ENCODE data around the gene FATE1. TPM values are rescaled to one million over a fixed set of nuclear protein-coding genes. Genes with fewer than 3 reads are reported as not detected.

FATE1 gene
- total and polyA plus RNA-seq, 2 of the 8 experiments (the other 6 are each of a cell fraction or from before 2014, with no cell fraction given): 0.12 TPM; not detected in 1

DNA sequence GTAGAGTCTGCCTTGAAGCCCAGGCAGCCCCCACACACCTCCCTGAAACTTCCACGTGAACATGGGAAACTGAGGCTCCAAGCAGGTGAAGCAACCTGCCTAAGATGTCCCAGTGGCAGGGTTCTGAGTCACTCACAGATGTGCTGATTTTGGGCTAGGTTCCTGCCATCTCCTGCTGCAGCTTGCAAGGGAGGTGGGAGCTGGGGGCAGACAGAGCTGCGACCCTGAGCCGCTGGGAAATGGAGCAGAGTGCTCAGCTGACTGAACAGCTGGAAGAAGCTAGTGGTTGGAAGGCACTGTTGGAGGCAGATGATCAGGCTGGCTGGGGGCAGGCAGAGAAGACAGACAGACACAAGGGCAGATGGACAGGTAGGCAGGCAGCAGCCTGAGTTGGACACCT is 3.6 kb upstream of the FATE1 start (continued):
- TF ChIP-seq TCF12 (IDR thresholded peaks at IDR 0.05; ENCODE audit: low read depth, low read length): no peak
- TF ChIP-seq PHF8 (conservative IDR thresholded peaks at IDR 0.05; ENCODE audit: low read depth, low read length): no peak
- no peak for TF ChIP-seq ZNF274 (IDR thresholded peaks at IDR 0.05; ENCODE audit: borderline replicate concordance, extremely low read depth, low read length)
- TF ChIP-seq MAX (IDR thresholded peaks at IDR 0.05): no peak
- no peak for TF ChIP-seq TAF1 (IDR thresholded peaks at IDR 0.05; ENCODE audit: low read depth, low read length)

All from H1 (cell line).